Neural cell (in vitro differentiated cells): Measurements from ENCODE around the gene SLC25A39.

Experiments
- EZH2 ChIP-seq: fragments of 200-600, 300-800 bp; shearing (Covaris generic), sonication (generic); IDR thresholded peaks from 2 replicates; pipeline ENCODE4 v1.6.1; 2014; ENCODE audit warnings: antibody characterized with exemption, low read length, borderline replicate concordance, mild to moderate bottlenecking; ENCODE audit not compliant: insufficient read depth, poor library complexity, severe bottlenecking
- MXI1 ChIP-seq: fragments of 450-650 bp; conservative IDR thresholded peaks from 2 replicates; pipeline ENCODE4 v1.6.1; 2014; ENCODE audit warnings: antibody characterized with exemption, mild to moderate bottlenecking; ENCODE audit not compliant: poor library complexity, severe bottlenecking
- POLR2AphosphoS5 ChIP-seq: IDR thresholded peaks from 2 replicates; pipeline ENCODE4 v1.6.1; 2012
- TAF1 ChIP-seq: IDR thresholded peaks from 2 replicates; pipeline ENCODE4 v1.6.1; 2012; ENCODE audit warnings: low read depth
- TF ChIP-seq, protein P1 (sequence below): fragments of 450-650 bp; IDR thresholded peaks from 2 replicates; pipeline ENCODE4 v1.5.1; 2014; ENCODE audit warnings: antibody characterized with exemption, mild to moderate bottlenecking, moderate library complexity; ENCODE audit not compliant: poor library complexity, severe bottlenecking
- TF ChIP-seq, protein P2 (sequence below): IDR thresholded peaks from 2 replicates; pipeline ENCODE4 v1.6.1; 2012; ENCODE audit warnings: borderline replicate concordance

DNA sequence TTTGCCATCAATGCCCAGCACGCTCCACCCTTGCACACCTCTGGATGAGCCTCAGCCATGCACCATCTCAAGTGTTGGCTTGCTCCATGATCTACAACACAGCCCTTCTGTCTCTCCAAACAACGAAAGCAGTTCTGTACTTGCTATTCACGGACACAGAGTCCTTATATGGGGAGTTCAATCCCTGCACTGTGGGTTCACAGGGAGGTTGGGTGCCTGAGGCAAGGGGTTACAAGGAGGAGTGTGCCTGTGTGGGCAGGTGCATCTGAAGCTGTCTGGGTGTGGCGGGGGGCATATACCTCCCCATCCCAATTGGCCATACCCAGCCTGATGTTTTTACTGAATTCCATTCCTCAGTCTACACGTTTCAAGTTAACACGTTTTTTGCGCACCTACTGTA, 10.6 kb downstream of the SLC25A39 start:
- TF ChIP-seq, protein P1, sequence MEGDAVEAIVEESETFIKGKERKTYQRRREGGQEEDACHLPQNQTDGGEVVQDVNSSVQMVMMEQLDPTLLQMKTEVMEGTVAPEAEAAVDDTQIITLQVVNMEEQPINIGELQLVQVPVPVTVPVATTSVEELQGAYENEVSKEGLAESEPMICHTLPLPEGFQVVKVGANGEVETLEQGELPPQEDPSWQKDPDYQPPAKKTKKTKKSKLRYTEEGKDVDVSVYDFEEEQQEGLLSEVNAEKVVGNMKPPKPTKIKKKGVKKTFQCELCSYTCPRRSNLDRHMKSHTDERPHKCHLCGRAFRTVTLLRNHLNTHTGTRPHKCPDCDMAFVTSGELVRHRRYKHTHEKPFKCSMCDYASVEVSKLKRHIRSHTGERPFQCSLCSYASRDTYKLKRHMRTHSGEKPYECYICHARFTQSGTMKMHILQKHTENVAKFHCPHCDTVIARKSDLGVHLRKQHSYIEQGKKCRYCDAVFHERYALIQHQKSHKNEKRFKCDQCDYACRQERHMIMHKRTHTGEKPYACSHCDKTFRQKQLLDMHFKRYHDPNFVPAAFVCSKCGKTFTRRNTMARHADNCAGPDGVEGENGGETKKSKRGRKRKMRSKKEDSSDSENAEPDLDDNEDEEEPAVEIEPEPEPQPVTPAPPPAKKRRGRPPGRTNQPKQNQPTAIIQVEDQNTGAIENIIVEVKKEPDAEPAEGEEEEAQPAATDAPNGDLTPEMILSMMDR, result no peak
- TF ChIP-seq EZH2 (no peak), TAF1 (no peak), MXI1 (no peak), POLR2AphosphoS5 (no peak)
- TF ChIP-seq, protein P2, sequence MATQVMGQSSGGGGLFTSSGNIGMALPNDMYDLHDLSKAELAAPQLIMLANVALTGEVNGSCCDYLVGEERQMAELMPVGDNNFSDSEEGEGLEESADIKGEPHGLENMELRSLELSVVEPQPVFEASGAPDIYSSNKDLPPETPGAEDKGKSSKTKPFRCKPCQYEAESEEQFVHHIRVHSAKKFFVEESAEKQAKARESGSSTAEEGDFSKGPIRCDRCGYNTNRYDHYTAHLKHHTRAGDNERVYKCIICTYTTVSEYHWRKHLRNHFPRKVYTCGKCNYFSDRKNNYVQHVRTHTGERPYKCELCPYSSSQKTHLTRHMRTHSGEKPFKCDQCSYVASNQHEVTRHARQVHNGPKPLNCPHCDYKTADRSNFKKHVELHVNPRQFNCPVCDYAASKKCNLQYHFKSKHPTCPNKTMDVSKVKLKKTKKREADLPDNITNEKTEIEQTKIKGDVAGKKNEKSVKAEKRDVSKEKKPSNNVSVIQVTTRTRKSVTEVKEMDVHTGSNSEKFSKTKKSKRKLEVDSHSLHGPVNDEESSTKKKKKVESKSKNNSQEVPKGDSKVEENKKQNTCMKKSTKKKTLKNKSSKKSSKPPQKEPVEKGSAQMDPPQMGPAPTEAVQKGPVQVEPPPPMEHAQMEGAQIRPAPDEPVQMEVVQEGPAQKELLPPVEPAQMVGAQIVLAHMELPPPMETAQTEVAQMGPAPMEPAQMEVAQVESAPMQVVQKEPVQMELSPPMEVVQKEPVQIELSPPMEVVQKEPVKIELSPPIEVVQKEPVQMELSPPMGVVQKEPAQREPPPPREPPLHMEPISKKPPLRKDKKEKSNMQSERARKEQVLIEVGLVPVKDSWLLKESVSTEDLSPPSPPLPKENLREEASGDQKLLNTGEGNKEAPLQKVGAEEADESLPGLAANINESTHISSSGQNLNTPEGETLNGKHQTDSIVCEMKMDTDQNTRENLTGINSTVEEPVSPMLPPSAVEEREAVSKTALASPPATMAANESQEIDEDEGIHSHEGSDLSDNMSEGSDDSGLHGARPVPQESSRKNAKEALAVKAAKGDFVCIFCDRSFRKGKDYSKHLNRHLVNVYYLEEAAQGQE, result no peak
